HUES6 (cell line): ENCODE results near the gene GP1BB.
A peak's percentile ranks its signal among the peaks of the same experiment; 100 is the strongest.

Experiments used
- H3K27ac ChIP-seq: 2 replicates; pipeline ENCODE4 v1.7.0; 2013; ENCODE audit warnings: low read depth, mild to moderate bottlenecking, low read length, inconsistent platforms
- H3K27me3 ChIP-seq: 2 replicates; pipeline ENCODE4 v1.6.1; 2013; ENCODE audit warnings: low read length; ENCODE audit not compliant: control insufficient read depth, insufficient read depth
- H3K36me3 ChIP-seq: 2 replicates; pipeline ENCODE4 v1.6.1; 2013; ENCODE audit warnings: low read length; ENCODE audit not compliant: control insufficient read depth, insufficient read depth
- H3K4me1 ChIP-seq: 2 replicates; pipeline ENCODE4 v1.6.1; 2013; ENCODE audit warnings: low read length; ENCODE audit not compliant: control insufficient read depth, insufficient read depth
- H3K4me3 ChIP-seq: 2 replicates; pipeline ENCODE4 v1.5.1; 2013; ENCODE audit warnings: low read depth, low read length
- H3K9ac ChIP-seq: one replicate; pipeline ENCODE4 v1.6.1; 2013; ENCODE audit warnings: mild to moderate bottlenecking, low read length
- H3K9me3 ChIP-seq: 2 replicates; pipeline ENCODE4 v1.6.1; 2013; ENCODE audit warnings: low read depth, low read length; ENCODE audit not compliant: control insufficient read depth, insufficient read depth

GP1BB gene

GRCh38 chr22:19747551-19747950 lies 24.2 kb downstream of the GP1BB start:
- H3K4me1 ChIP-seq: peaks cover 31% of the 10 kb centered on the region; the same call in 1 of the 2 replicates
- no peaks in the 10 kb centered on the region for H3K36me3 ChIP-seq
- H3K4me3 ChIP-seq: no peak overlapping the region
- no peaks in the 10 kb centered on the region for H3K9me3 ChIP-seq
- H3K9ac ChIP-seq: no peak overlapping the region
- H3K27ac ChIP-seq: no peak overlapping the region
- H3K27me3 ChIP-seq: peaks cover 23% of the 10 kb centered on the region

GRCh38 chr22:19748139-19748538 lies 24.8 kb downstream of the GP1BB start:
- Histone ChIP-seq H3K9ac (no peak overlapping the region), H3K4me1 (peaks cover 31% of the 10 kb centered on the region; the same call in 1 of the 2 replicates), H3K4me3 (no peak overlapping the region), H3K27me3 (peaks cover 29% of the 10 kb centered on the region), H3K9me3 (no peaks in the 10 kb centered on the region), H3K36me3 (no peaks in the 10 kb centered on the region), H3K27ac (no peak overlapping the region)

- Histone ChIP-seq H3K4me3 (no peak overlapping the region), H3K9ac (no peak overlapping the region), H3K9me3 (no peaks in the 10 kb centered on the region), H3K36me3 (no peaks in the 10 kb centered on the region), H3K27me3 (peaks cover 39% of the 10 kb centered on the region), H3K4me1 (peaks cover 31% of the 10 kb centered on the region; the same call in 1 of the 2 replicates), H3K27ac (no peak overlapping the region)
Observed at GRCh38 chr22:19748991-19749664, 25.8 kb downstream of the GP1BB start.

GRCh38 chr22:19749876-19750275 lies 26.5 kb downstream of the GP1BB start:
- peaks cover 31% of the 10 kb centered on the region; the same call in 1 of the 2 replicates for H3K4me1 ChIP-seq
- H3K27ac ChIP-seq: no peak overlapping the region
- no peak overlapping the region for H3K4me3 ChIP-seq
- H3K27me3 ChIP-seq: peaks cover 46% of the 10 kb centered on the region
- no peak overlapping the region for H3K9ac ChIP-seq
- no peaks in the 10 kb centered on the region for H3K36me3 ChIP-seq
- no peaks in the 10 kb centered on the region for H3K9me3 ChIP-seq

- Histone ChIP-seq H3K4me1 (peaks cover 22% of the 10 kb centered on the region; the same call in 1 of the 2 replicates), H3K9ac (no peak overlapping the region), H3K27ac (no peak overlapping the region), H3K4me3 (no peak overlapping the region), H3K27me3 (peaks cover 56% of the 10 kb centered on the region), H3K36me3 (no peaks in the 10 kb centered on the region), H3K9me3 (no peaks in the 10 kb centered on the region)
Observed at GRCh38 chr22:19750507-19751490, 27.5 kb downstream of the GP1BB start.

- H3K4me3 ChIP-seq: no peak overlapping the region
- no peak overlapping the region for H3K9ac ChIP-seq
- H3K4me1 ChIP-seq: peaks cover 20% of the 10 kb centered on the region
- no peaks in the 10 kb centered on the region for H3K36me3 ChIP-seq
- H3K27ac ChIP-seq: no peak overlapping the region
- H3K27me3 ChIP-seq: peaks cover 64% of the 10 kb centered on the region
- H3K9me3 ChIP-seq: no peaks in the 10 kb centered on the region
Observed at GRCh38 chr22:19751497-19752245, 28.3 kb downstream of the GP1BB start.

GRCh38 chr22:19753090-19753842 lies 29.9 kb downstream of the GP1BB start:
- H3K4me3 ChIP-seq: no peak overlapping the region
- H3K27me3 ChIP-seq: peaks cover 80% of the 10 kb centered on the region
- H3K9ac ChIP-seq: no peak overlapping the region
- no peak overlapping the region for H3K27ac ChIP-seq
- H3K36me3 ChIP-seq: no peaks in the 10 kb centered on the region
- peaks cover 20% of the 10 kb centered on the region for H3K4me1 ChIP-seq
- no peaks in the 10 kb centered on the region for H3K9me3 ChIP-seq

- Histone ChIP-seq H3K27me3 (peaks cover 82% of the 10 kb centered on the region), H3K4me3 (no peak overlapping the region), H3K36me3 (no peaks in the 10 kb centered on the region), H3K27ac (no peak overlapping the region), H3K9me3 (no peaks in the 10 kb centered on the region), H3K4me1 (peaks cover 18% of the 10 kb centered on the region), H3K9ac (no peak overlapping the region)
Observed at GRCh38 chr22:19753996-19754700, 30.8 kb downstream of the GP1BB start.

GRCh38 chr22:19754701-19755144 lies 31.4 kb downstream of the GP1BB start:
- H3K4me1 ChIP-seq: peaks cover 21% of the 10 kb centered on the region
- H3K27ac ChIP-seq: no peak overlapping the region
- H3K4me3 ChIP-seq: peak overlapping the region; percentile 33
- H3K9ac ChIP-seq: no peak overlapping the region
- H3K9me3 ChIP-seq: no peaks in the 10 kb centered on the region
- no peaks in the 10 kb centered on the region for H3K36me3 ChIP-seq
- peaks cover 84% of the 10 kb centered on the region for H3K27me3 ChIP-seq
